Neural progenitor cell (in vitro differentiated cells): Measurements from ENCODE around the gene BIRC6. TPM values are rescaled to one million over a fixed set of nuclear protein-coding genes. Genes with fewer than 3 reads are reported as not detected.

ENCODE experiments used
- DNase-seq: peaks from one replicate; pipeline ENCODE4 v3.0.0-alpha.2; 2016; ENCODE audit warnings: low spot score
- H2AFZ ChIP-seq: fragments of 200-600 bp; sonication (generic); replicated peaks from 2 replicates; pipeline ENCODE4 v1.6.1; 2016; ENCODE audit warnings: antibody characterized with exemption
- H3F3A ChIP-seq: fragments of 200-600 bp; sonication (generic); 2 replicates; pipeline ENCODE4 v1.6.1; 2016; ENCODE audit warnings: antibody characterized with exemption, low read depth
- H3K27ac ChIP-seq: fragments of 200-600 bp; sonication (generic); 2 replicates; pipeline ENCODE4 v1.5.1; 2016; ENCODE audit warnings: mild to moderate bottlenecking
- H3K27me3 ChIP-seq: fragments of 200-600 bp; sonication (generic); 2 replicates; pipeline ENCODE4 v1.6.1; 2016; ENCODE audit warnings: mild to moderate bottlenecking, moderate library complexity
- H3K36me3 ChIP-seq: fragments of 200-600 bp; sonication (generic); 2 replicates; pipeline ENCODE4 v1.5.1; 2016
- H3K4me1 ChIP-seq: fragments of 200-600 bp; sonication (generic); 2 replicates; pipeline ENCODE4 v1.6.1; 2016; ENCODE audit warnings: mixed run types
- H3K4me2 ChIP-seq: fragments of 200-600 bp; sonication (generic); 2 replicates; pipeline ENCODE4 v1.6.1; 2016
- H3K4me3 ChIP-seq: fragments of 200-600 bp; sonication (generic); 2 replicates; pipeline ENCODE4 v1.5.1; 2016
- H3K79me2 ChIP-seq: fragments of 200-600 bp; sonication (generic); 2 replicates; pipeline ENCODE4 v1.6.1; 2016; ENCODE audit warnings: low read depth
- H3K9ac ChIP-seq: fragments of 200-600 bp; sonication (generic); 2 replicates; pipeline ENCODE4 v1.6.1; 2016
- H3K9me3 ChIP-seq: fragments of 200-600 bp; sonication (generic); 2 replicates; pipeline ENCODE4 v1.5.1; 2016; ENCODE audit warnings: low read depth
- H4K20me1 ChIP-seq: fragments of 200-600 bp; sonication (generic); 2 replicates; pipeline ENCODE4 v1.6.1; 2016; ENCODE audit warnings: low read depth
- H3K27ac Mint-ChIP-seq: 3 replicates; pipeline ENCODE4 v1.8.0; 2021; ENCODE audit warnings: mixed read lengths
- H3K27me3 Mint-ChIP-seq: 2 replicates; pipeline ENCODE4 v1.8.0; 2022; ENCODE audit warnings: low read depth, mild to moderate bottlenecking, inconsistent platforms, moderate library complexity, mixed read lengths; ENCODE audit not compliant: insufficient read depth
- H3K36me3 Mint-ChIP-seq: 3 replicates; pipeline ENCODE4 v1.8.0; 2021; ENCODE audit warnings: mixed read lengths
- H3K4me1 Mint-ChIP-seq: 3 replicates; pipeline ENCODE4 v1.8.0; 2021; ENCODE audit warnings: mixed read lengths
- H3K4me3 Mint-ChIP-seq: 3 replicates; pipeline ENCODE4 v1.8.0; 2021; ENCODE audit warnings: mild to moderate bottlenecking, moderate library complexity, mixed read lengths
- H3K9me3 Mint-ChIP-seq: 3 replicates; pipeline ENCODE4 v1.8.0; 2020; ENCODE audit warnings: mixed read lengths
- CTCF ChIP-seq: fragments of 200-600 bp; sonication (generic); IDR thresholded peaks from 2 replicates; pipeline ENCODE4 v1.5.1; 2017; ENCODE audit warnings: antibody characterized with exemption, mild to moderate bottlenecking
- EZH2 ChIP-seq: fragments of 200-600 bp; sonication (generic); IDR thresholded peaks from 2 replicates; pipeline ENCODE4 v1.6.1; 2017; ENCODE audit warnings: antibody characterized with exemption, mild to moderate bottlenecking, moderate library complexity
- EZH2phosphoT487 ChIP-seq: fragments of 200-600 bp; sonication (generic); IDR thresholded peaks from 2 replicates; pipeline ENCODE4 v1.6.1; 2017; ENCODE audit warnings: antibody characterized with exemption
- total RNA-seq: library from RNA; depleted of rRNA; stranded (reverse); fragments of >200 nt; gene quantifications from 2 replicates; pipeline ENCODE4 v1.2.3, GENCODE V29; 2015; ENCODE audit warnings: low replicate concordance

The BIRC6 gene
- total RNA-seq, 1 donor from 2014 or later: 105 TPM

GRCh38 chr2:32553829-32554432 lies 197.1 kb downstream of the BIRC6 start:
- Histone ChIP-seq H4K20me1 (no peaks in the 10 kb centered on the region), H3K9me3 (no peaks in the 10 kb centered on the region), H3K4me1 (no peaks in the 10 kb centered on the region), H3F3A (peaks cover 4% of the 10 kb centered on the region), H3K27ac (no peak overlapping the region), H3K4me3 (no peak overlapping the region), H2AFZ (no peak overlapping the region), H3K36me3 (peaks cover 2% of the 10 kb centered on the region), H3K79me2 (no peaks in the 10 kb centered on the region), H3K27me3 (no peaks in the 10 kb centered on the region), H3K4me2 (no peak overlapping the region), H3K9ac (no peak overlapping the region)
- peak; percentile 37 for DNase-seq
- Mint-ChIP-seq H3K36me3 (peaks cover 3% of the 10 kb centered on the region), H3K27ac (no peak overlapping the region), H3K27me3 (no peaks in the 10 kb centered on the region), H3K9me3 (no peaks in the 10 kb centered on the region), H3K4me3 (no peak overlapping the region), H3K4me1 (no peaks in the 10 kb centered on the region)
- TF ChIP-seq CTCF (peak; percentile 75), EZH2phosphoT487 (no peak), EZH2 (no peak)

- Histone ChIP-seq H3K79me2 (no peaks in the 10 kb centered on the region), H3K27ac (no peak overlapping the region), H3K36me3 (peaks cover 6% of the 10 kb centered on the region), H3K27me3 (no peaks in the 10 kb centered on the region), H2AFZ (no peak overlapping the region), H3K9ac (no peak overlapping the region), H3K4me1 (no peaks in the 10 kb centered on the region), H3K4me2 (no peak overlapping the region), H3K4me3 (no peak overlapping the region), H4K20me1 (no peaks in the 10 kb centered on the region), H3K9me3 (no peaks in the 10 kb centered on the region), H3F3A (no peaks in the 10 kb centered on the region)
- Mint-ChIP-seq H3K36me3 (peaks cover 5% of the 10 kb centered on the region), H3K4me3 (no peak overlapping the region), H3K27ac (no peak overlapping the region), H3K4me1 (no peaks in the 10 kb centered on the region), H3K9me3 (no peaks in the 10 kb centered on the region), H3K27me3 (no peaks in the 10 kb centered on the region)
- no peak for DNase-seq
- TF ChIP-seq EZH2phosphoT487: no peak
- TF ChIP-seq EZH2: no peak
- TF ChIP-seq CTCF: no peak
Observed at GRCh38 chr2:32558492-32558891, 201.7 kb downstream of the BIRC6 start.

- Histone ChIP-seq H3K4me1 (no peaks in the 10 kb centered on the region), H3K79me2 (no peaks in the 10 kb centered on the region), H3K9ac (no peak overlapping the region), H2AFZ (no peak overlapping the region), H4K20me1 (no peaks in the 10 kb centered on the region), H3K4me3 (no peak overlapping the region), H3F3A (no peaks in the 10 kb centered on the region), H3K27ac (no peak overlapping the region), H3K4me2 (no peak overlapping the region), H3K27me3 (no peaks in the 10 kb centered on the region), H3K36me3 (peaks cover 6% of the 10 kb centered on the region), H3K9me3 (no peaks in the 10 kb centered on the region)
- TF ChIP-seq EZH2: no peak
- no peak for TF ChIP-seq EZH2phosphoT487
- no peak for TF ChIP-seq CTCF
- DNase-seq: no peak
- no peaks in the 10 kb centered on the region for H3K9me3 Mint-ChIP-seq
- H3K27me3 Mint-ChIP-seq: no peaks in the 10 kb centered on the region
- H3K27ac Mint-ChIP-seq: no peak overlapping the region
- H3K36me3 Mint-ChIP-seq: peaks cover 8% of the 10 kb centered on the region
- H3K4me1 Mint-ChIP-seq: no peaks in the 10 kb centered on the region
- no peak overlapping the region for H3K4me3 Mint-ChIP-seq
Observed at GRCh38 chr2:32559136-32559535, 202.3 kb downstream of the BIRC6 start.
